Fibroblast of mammary gland (primary cell): ENCODE data around the gene SPATA20.

Experiments
- DNase-seq: peaks from one replicate; pipeline ENCODE4 v3.0.0-alpha.2; 2010; ENCODE audit warnings: low read depth
- H3K4me3 ChIP-seq: 2 replicates; pipeline ENCODE4 v1.5.1; 2011; ENCODE audit warnings: low read depth, mild to moderate bottlenecking, low read length, moderate library complexity; ENCODE audit not compliant: control insufficient read depth
- CTCF ChIP-seq: conservative IDR thresholded peaks from 2 replicates; pipeline ENCODE4 v1.5.1; 2011; ENCODE audit warnings: low read depth, low read length, inconsistent platforms; ENCODE audit not compliant: control insufficient read depth, insufficient read depth

Gene SPATA20

GRCh38 chr17:50534979-50535326 is 12.0 kb upstream of the SPATA20 start:
- DNase-seq = no peak
- TF ChIP-seq CTCF = no peak
- no peak overlapping the region for H3K4me3 ChIP-seq

DNA sequence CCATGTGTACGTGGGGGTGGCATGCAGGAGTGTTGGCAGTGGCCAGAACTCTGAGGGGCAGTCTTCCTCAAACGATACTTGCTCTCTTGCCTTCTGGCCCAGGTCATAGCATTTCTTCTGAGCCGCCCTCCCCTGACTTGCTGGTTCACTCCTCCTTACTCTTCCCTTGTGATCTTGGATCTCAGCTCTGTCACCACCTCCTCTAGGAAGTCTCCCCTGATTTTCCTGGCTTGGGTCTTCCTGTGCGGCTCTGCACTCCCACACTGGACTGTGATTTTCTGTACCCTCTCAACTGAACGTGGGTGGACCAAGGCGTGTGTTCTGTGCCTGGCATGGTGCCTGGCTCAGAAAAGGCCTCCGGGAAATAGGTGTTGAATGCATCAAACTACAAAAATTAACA is 11.6 kb upstream of the SPATA20 start:
- DNase-seq = no peak
- H3K4me3 ChIP-seq = no peak overlapping the region
- no peak for TF ChIP-seq CTCF

- no peak overlapping the region for H3K4me3 ChIP-seq
- TF ChIP-seq CTCF = no peak
- no peak for DNase-seq
These were observed 10.0 kb upstream of the SPATA20 start for GRCh38 chr17:50536683-50537646.

DNA sequence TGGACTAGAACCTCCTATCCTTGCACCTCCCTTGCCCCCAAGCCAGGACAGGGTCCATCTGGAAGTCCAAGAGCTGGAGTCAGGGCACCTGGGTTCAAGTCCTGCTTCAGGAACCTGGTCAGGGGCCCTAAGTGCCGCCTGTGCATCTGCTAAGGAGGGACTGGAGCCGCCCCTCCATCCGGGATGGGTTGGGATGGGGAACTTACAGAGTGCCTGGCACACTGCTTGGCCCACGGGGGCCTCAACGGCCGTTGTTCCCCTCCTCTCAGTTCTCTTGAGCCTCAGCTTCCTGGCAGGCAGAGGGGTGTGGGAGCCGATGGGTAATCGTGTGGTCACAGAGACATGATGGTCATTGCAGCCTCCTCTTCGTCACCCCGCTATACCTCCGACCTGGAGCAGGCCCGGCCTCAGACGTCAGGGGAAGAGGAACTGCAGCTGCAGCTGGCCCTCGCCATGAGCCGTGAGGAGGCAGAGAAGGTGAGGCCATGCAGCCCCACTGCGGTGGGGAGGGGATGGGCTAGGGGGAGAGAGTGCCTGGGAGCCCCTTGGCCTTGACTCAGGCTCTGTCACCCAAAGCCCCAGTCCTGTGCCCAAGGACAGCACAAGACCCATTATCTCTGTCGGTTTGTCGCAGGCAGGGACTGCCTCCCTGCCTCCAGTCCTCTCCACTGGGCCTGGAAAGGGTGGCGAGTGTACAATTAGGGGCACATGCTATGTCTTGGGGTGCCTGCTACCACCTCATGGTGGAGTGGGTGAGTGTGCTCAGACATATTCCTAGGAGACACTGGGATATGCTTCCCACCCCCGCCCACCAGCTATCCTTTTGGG is 9.0 kb upstream of the SPATA20 start:
- TF ChIP-seq CTCF = no peak
- DNase-seq = no peak
- H3K4me3 ChIP-seq = no peak overlapping the region

DNA sequence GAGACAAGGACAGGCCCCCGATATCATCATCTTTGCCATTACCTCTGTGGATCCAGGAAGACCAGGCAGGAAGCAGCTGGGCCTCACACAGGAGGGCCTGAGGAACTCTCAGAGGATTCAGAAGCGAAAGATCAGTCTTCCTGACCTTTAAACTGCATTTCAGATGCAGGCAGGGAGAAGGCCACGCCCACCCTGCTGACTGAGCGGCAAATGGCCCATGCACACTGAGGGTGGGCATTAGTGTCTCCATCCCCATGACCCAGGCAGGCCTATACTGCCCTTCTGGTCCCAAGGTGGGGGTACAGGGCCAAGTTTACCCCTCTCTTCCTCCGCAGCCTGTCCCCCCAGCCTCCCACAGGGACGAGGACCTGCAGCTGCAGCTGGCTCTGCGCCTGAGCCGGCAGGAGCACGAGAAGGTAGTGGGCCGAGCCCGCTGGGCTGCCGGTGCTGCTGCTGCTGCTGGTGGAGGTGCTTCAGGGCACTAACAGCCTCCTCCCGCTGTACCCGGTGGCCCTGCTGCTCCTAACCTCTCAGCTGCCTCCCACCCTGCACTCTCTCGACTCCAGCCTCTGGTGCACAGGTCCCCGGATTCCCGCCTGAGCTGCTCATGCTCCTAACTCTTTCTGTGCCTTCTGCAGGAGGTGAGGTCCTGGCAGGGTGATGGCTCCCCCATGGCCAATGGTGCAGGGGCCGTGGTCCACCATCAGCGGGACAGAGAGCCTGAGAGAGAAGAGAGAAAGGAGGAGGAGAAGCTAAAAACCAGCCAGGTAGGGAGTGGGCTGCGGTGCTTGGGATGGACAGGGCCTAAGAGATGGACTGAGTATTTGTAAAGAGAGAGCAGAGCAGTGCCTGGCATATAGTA is 8.2 kb upstream of the SPATA20 start:
- H3K4me3 ChIP-seq = no peak overlapping the region
- TF ChIP-seq CTCF = no peak
- DNase-seq = no peak

- no peak overlapping the region for H3K4me3 ChIP-seq
- no peak for TF ChIP-seq CTCF
- no peak for DNase-seq
These were observed 7.0 kb upstream of the SPATA20 start for GRCh38 chr17:50539762-50540559.
